Stimulated activated naive CD8-positive, alpha-beta T cell treated with anti-CD3 and anti-CD28 coated beads, Interleukin-15, Interleukin-2, amounts not matched to agents 100 ng/mL and 50 ng/mL, for 24 hours (primary cell): ENCODE results near the gene CST5.
A peak's percentile ranks its signal among the peaks of the same experiment; 100 is the strongest.
"Not testable (repeated sequence)": the region's sequence is repeated elsewhere in the genome, so short reads cannot be mapped to it uniquely, and the experiment has no call there.

Experiments
- H3K27ac Mint-ChIP-seq: one replicate; pipeline ENCODE4 v1.8.0; 2021; ENCODE audit warnings: mild to moderate bottlenecking, mixed read lengths
- H3K27me3 Mint-ChIP-seq: one replicate; pipeline ENCODE4 v1.8.0; 2021; ENCODE audit warnings: mixed read lengths
- H3K36me3 Mint-ChIP-seq: one replicate; pipeline ENCODE4 v1.8.0; 2021; ENCODE audit warnings: low read depth, mixed read lengths
- H3K4me1 Mint-ChIP-seq: one replicate; pipeline ENCODE4 v1.8.0; 2021; ENCODE audit warnings: low read depth, mixed read lengths
- H3K4me3 Mint-ChIP-seq: one replicate; pipeline ENCODE4 v1.8.0; 2021; ENCODE audit warnings: mild to moderate bottlenecking, mixed read lengths
- H3K9me3 Mint-ChIP-seq: one replicate; pipeline ENCODE4 v1.8.0; 2021; ENCODE audit warnings: mixed read lengths

CST5 gene

GRCh38 chr20:23915844-23916243, 36.3 kb upstream of the CST5 start:
- Mint-ChIP-seq H3K27ac (peak overlapping the region; percentile 36), H3K4me3 (no peak overlapping the region), H3K4me1 (peaks cover 42% of the 10 kb centered on the region)

GRCh38 chr20:23914469-23914868, 34.9 kb upstream of the CST5 start:
- H3K36me3 Mint-ChIP-seq, H3K27ac Mint-ChIP-seq, H3K27me3 Mint-ChIP-seq, H3K4me3 Mint-ChIP-seq, H3K9me3 Mint-ChIP-seq: not testable (repeated sequence)
- H3K4me1 Mint-ChIP-seq, result peaks cover 28% of the 10 kb centered on the region

More at GRCh38 chr20:23915844-23916243, 36.3 kb upstream of the CST5 start:
- Mint-ChIP-seq H3K9me3 (no peaks in the 10 kb centered on the region), H3K27me3 (no peaks in the 10 kb centered on the region), H3K36me3 (no peaks in the 10 kb centered on the region)

- H3K4me3 Mint-ChIP-seq, result no peak overlapping the region
- peaks cover 19% of the 10 kb centered on the region for H3K9me3 Mint-ChIP-seq
- peaks cover 3% of the 10 kb centered on the region for H3K36me3 Mint-ChIP-seq
- H3K27ac Mint-ChIP-seq, result no peak overlapping the region
- peaks cover 5% of the 10 kb centered on the region for H3K4me1 Mint-ChIP-seq
- no peaks in the 10 kb centered on the region for H3K27me3 Mint-ChIP-seq
These were observed 30.7 kb upstream of the CST5 start for GRCh38 chr20:23910210-23910609.

- H3K27me3 Mint-ChIP-seq, result no peaks in the 10 kb centered on the region
- H3K9me3 Mint-ChIP-seq, result peaks cover 25% of the 10 kb centered on the region
These were observed 29.8 kb upstream of the CST5 start for GRCh38 chr20:23909390-23909789.

GRCh38 chr20:23907579-23907978, 28.0 kb upstream of the CST5 start:
- H3K36me3 Mint-ChIP-seq, result peaks cover 3% of the 10 kb centered on the region
- peaks cover 35% of the 10 kb centered on the region for H3K9me3 Mint-ChIP-seq
- peaks cover 5% of the 10 kb centered on the region for H3K4me1 Mint-ChIP-seq
- H3K27me3 Mint-ChIP-seq, result no peaks in the 10 kb centered on the region
- H3K27ac Mint-ChIP-seq, result no peak overlapping the region
- no peak overlapping the region for H3K4me3 Mint-ChIP-seq

More at GRCh38 chr20:23909390-23909789, 29.8 kb upstream of the CST5 start:
- Mint-ChIP-seq H3K4me3 (no peak overlapping the region), H3K27ac (no peak overlapping the region), H3K4me1 (no peaks in the 10 kb centered on the region), H3K36me3 (peaks cover 3% of the 10 kb centered on the region)

- not testable (repeated sequence) for H3K36me3 Mint-ChIP-seq
- H3K4me3 Mint-ChIP-seq, result peak overlapping the region; percentile 42
These were observed 22.8 kb upstream of the CST5 start for GRCh38 chr20:23902396-23902795.

GRCh38 chr20:23890867-23891266, 11.3 kb upstream of the CST5 start:
- H3K9me3 Mint-ChIP-seq, H3K4me1 Mint-ChIP-seq, H3K27me3 Mint-ChIP-seq, H3K36me3 Mint-ChIP-seq, H3K27ac Mint-ChIP-seq, H3K4me3 Mint-ChIP-seq: not testable (repeated sequence)

More at GRCh38 chr20:23902396-23902795, 22.8 kb upstream of the CST5 start:
- H3K27me3 Mint-ChIP-seq, H3K4me1 Mint-ChIP-seq, H3K27ac Mint-ChIP-seq: not testable (repeated sequence)
- H3K9me3 Mint-ChIP-seq, result peaks cover 18% of the 10 kb centered on the region

GRCh38 chr20:23889775-23890187, 10.2 kb upstream of the CST5 start:
- Mint-ChIP-seq H3K27ac (no peak overlapping the region), H3K9me3 (no peaks in the 10 kb centered on the region), H3K36me3 (no peaks in the 10 kb centered on the region), H3K27me3 (no peaks in the 10 kb centered on the region), H3K4me1 (no peaks in the 10 kb centered on the region), H3K4me3 (no peak overlapping the region)

GRCh38 chr20:23887856-23888255, 8.3 kb upstream of the CST5 start:
- H3K4me1 Mint-ChIP-seq, result no peaks in the 10 kb centered on the region
- no peaks in the 10 kb centered on the region for H3K9me3 Mint-ChIP-seq
- no peak overlapping the region for H3K27ac Mint-ChIP-seq

GRCh38 chr20:23884771-23885162, 5.2 kb upstream of the CST5 start:
- Mint-ChIP-seq H3K27ac (no peak overlapping the region), H3K9me3 (no peaks in the 10 kb centered on the region), H3K36me3 (no peaks in the 10 kb centered on the region), H3K4me1 (no peaks in the 10 kb centered on the region), H3K27me3 (no peaks in the 10 kb centered on the region), H3K4me3 (no peak overlapping the region)

More at GRCh38 chr20:23887856-23888255, 8.3 kb upstream of the CST5 start:
- H3K36me3 Mint-ChIP-seq, result no peaks in the 10 kb centered on the region
- no peaks in the 10 kb centered on the region for H3K27me3 Mint-ChIP-seq
- H3K4me3 Mint-ChIP-seq, result no peak overlapping the region

GRCh38 chr20:23884136-23884770, 4.7 kb upstream of the CST5 start:
- H3K27ac Mint-ChIP-seq, result no peak overlapping the region
- no peaks in the 10 kb centered on the region for H3K27me3 Mint-ChIP-seq
- no peaks in the 10 kb centered on the region for H3K4me1 Mint-ChIP-seq
- H3K36me3 Mint-ChIP-seq, result no peaks in the 10 kb centered on the region
- no peak overlapping the region for H3K4me3 Mint-ChIP-seq
- H3K9me3 Mint-ChIP-seq, result no peaks in the 10 kb centered on the region

- no peaks in the 10 kb centered on the region for H3K36me3 Mint-ChIP-seq
- no peaks in the 10 kb centered on the region for H3K27me3 Mint-ChIP-seq
- no peaks in the 10 kb centered on the region for H3K9me3 Mint-ChIP-seq
- H3K27ac Mint-ChIP-seq, result no peak overlapping the region
- H3K4me3 Mint-ChIP-seq, result no peak overlapping the region
- no peaks in the 10 kb centered on the region for H3K4me1 Mint-ChIP-seq
These were observed 1.8 kb upstream of the CST5 start for GRCh38 chr20:23881371-23881770.

GRCh38 chr20:23880417-23880816, 869 bp upstream of the CST5 start:
- Mint-ChIP-seq H3K27me3 (no peaks in the 10 kb centered on the region), H3K36me3 (no peaks in the 10 kb centered on the region), H3K9me3 (no peaks in the 10 kb centered on the region), H3K27ac (no peak overlapping the region), H3K4me1 (no peaks in the 10 kb centered on the region), H3K4me3 (no peak overlapping the region)

- Mint-ChIP-seq H3K36me3 (no peaks in the 10 kb centered on the region), H3K9me3 (no peaks in the 10 kb centered on the region), H3K4me1 (no peaks in the 10 kb centered on the region), H3K27me3 (no peaks in the 10 kb centered on the region), H3K4me3 (no peak overlapping the region), H3K27ac (no peak overlapping the region)
These were observed 345 bp upstream of the CST5 start for GRCh38 chr20:23879811-23880374.

GRCh38 chr20:23878787-23879186, 761 bp downstream of the CST5 start:
- Mint-ChIP-seq H3K9me3 (no peaks in the 10 kb centered on the region), H3K36me3 (no peaks in the 10 kb centered on the region), H3K27me3 (no peaks in the 10 kb centered on the region), H3K4me3 (no peak overlapping the region), H3K27ac (no peak overlapping the region), H3K4me1 (peaks cover 11% of the 10 kb centered on the region)

GRCh38 chr20:23878016-23878542, 1.5 kb downstream of the CST5 start:
- H3K36me3 Mint-ChIP-seq, H3K27ac Mint-ChIP-seq, H3K27me3 Mint-ChIP-seq, H3K4me3 Mint-ChIP-seq, H3K9me3 Mint-ChIP-seq: not testable (repeated sequence)
- H3K4me1 Mint-ChIP-seq, result peaks cover 18% of the 10 kb centered on the region
